GM23338 (cell line): ENCODE data around the gene LLGL1. TPM values are rescaled to one million over a fixed set of nuclear protein-coding genes. Genes with fewer than 3 reads are reported as not detected.
A peak's percentile ranks its signal among the peaks of the same experiment; 100 is the strongest.

Source experiments
- ATAC-seq: fragments of 200-7000 bp; cut with Tn5 transposase; 3 replicates; pipeline ENCODE4 v1.9.1; 2020
- DNase-seq: peaks from one replicate; pipeline ENCODE4 v3.0.0-alpha.2; 2015; ENCODE audit warnings: low spot score
- H2AFZ ChIP-seq: fragments of 200-600 bp; sonication (generic); 2 replicates; pipeline ENCODE4 v1.8.0; 2016; ENCODE audit warnings: antibody characterized with exemption, mild to moderate bottlenecking, moderate library complexity
- H3F3A ChIP-seq: fragments of 200-600 bp; sonication (generic); replicated peaks from 2 replicates; pipeline ENCODE4 v1.8.0; 2017; ENCODE audit warnings: antibody characterized with exemption, mixed run types, low read depth
- H3K27ac ChIP-seq: fragments of 200-600 bp; sonication (generic); 2 replicates; pipeline ENCODE4 v1.6.1; 2016; ENCODE audit warnings: low read depth
- H3K27me3 ChIP-seq: fragments of 200-600 bp; sonication (generic); 2 replicates; pipeline ENCODE4 v1.8.0; 2016; ENCODE audit warnings: mild to moderate bottlenecking, mixed run types, moderate library complexity; ENCODE audit not compliant: insufficient read depth
- H3K36me3 ChIP-seq: fragments of 200-600 bp; sonication (generic); 2 replicates; pipeline ENCODE4 v1.8.0; 2016; ENCODE audit warnings: mild to moderate bottlenecking; ENCODE audit not compliant: insufficient read depth
- H3K4me1 ChIP-seq: fragments of 200-600 bp; sonication (generic); 2 replicates; pipeline ENCODE4 v1.8.0; 2016; ENCODE audit warnings: mild to moderate bottlenecking, moderate library complexity; ENCODE audit not compliant: insufficient read depth
- H3K4me2 ChIP-seq: fragments of 200-600 bp; sonication (generic); 2 replicates; pipeline ENCODE4 v1.7.1; 2017; ENCODE audit warnings: mixed run types
- H3K4me3 ChIP-seq: fragments of 200-600 bp; sonication (generic); 2 replicates; pipeline ENCODE4 v1.6.1; 2016; ENCODE audit warnings: mixed run types
- H3K79me2 ChIP-seq: fragments of 200-600 bp; sonication (generic); replicated peaks from 2 replicates; pipeline ENCODE4 v1.8.0; 2017; ENCODE audit warnings: mild to moderate bottlenecking; ENCODE audit not compliant: insufficient read depth
- H3K9me2 ChIP-seq: fragments of 200-600 bp; sonication (generic); 2 replicates; pipeline ENCODE4 v1.8.0; 2017; ENCODE audit not compliant: insufficient read depth
- H4K20me1 ChIP-seq: fragments of 200-600 bp; sonication (generic); replicated peaks from 2 replicates; pipeline ENCODE4 v1.8.0; 2017; ENCODE audit warnings: mild to moderate bottlenecking; ENCODE audit not compliant: insufficient read depth
- H3K27ac Mint-ChIP-seq: 2 replicates; pipeline ENCODE4 v1.8.0; 2020; ENCODE audit warnings: inconsistent platforms, mild to moderate bottlenecking, moderate library complexity, mixed read lengths
- H3K27me3 Mint-ChIP-seq: 3 replicates; pipeline ENCODE4 v1.8.0; 2022; ENCODE audit warnings: low read depth, mild to moderate bottlenecking, moderate library complexity, mixed read lengths, inconsistent platforms; ENCODE audit not compliant: insufficient read depth, poor library complexity
- H3K36me3 Mint-ChIP-seq: 3 replicates; pipeline ENCODE4 v1.8.0; 2021; ENCODE audit warnings: low read depth, mild to moderate bottlenecking, inconsistent platforms, moderate library complexity, mixed read lengths
- H3K4me1 Mint-ChIP-seq: 3 replicates; pipeline ENCODE4 v1.8.0; 2020; ENCODE audit warnings: mild to moderate bottlenecking, inconsistent platforms, mixed read lengths
- H3K4me3 Mint-ChIP-seq: 3 replicates; pipeline ENCODE4 v1.8.0; 2021; ENCODE audit warnings: moderate library complexity, mild to moderate bottlenecking, inconsistent platforms, mixed read lengths
- H3K9me3 Mint-ChIP-seq: 3 replicates; pipeline ENCODE4 v1.8.0; 2020; ENCODE audit warnings: moderate library complexity, mild to moderate bottlenecking, inconsistent platforms, mixed read lengths
- CREB1 ChIP-seq: fragments of 250-450 bp; sonication (Bioruptor Pico); IDR thresholded peaks from 2 replicates; pipeline ENCODE4 v1.5.0; 2020; ENCODE audit warnings: low read depth, mild to moderate bottlenecking, moderate library complexity
- CTCF ChIP-seq, 2 experiments: fragments of 200-600 bp in 1 of 2; sonication (generic) in 1 of 2; conservative IDR thresholded peaks; 2 replicates each; pipeline versions ENCODE4 v1.5.1 to v1.6.1; 2016 to 2017; ENCODE audit warnings: antibody characterized with exemption in 2 of 2, low read depth in 2 of 2, mild to moderate bottlenecking in 2 of 2, moderate library complexity in 1 of 2
- ETS1 ChIP-seq: IDR thresholded peaks from 2 replicates; pipeline ENCODE4 v1.6.1; 2016; ENCODE audit warnings: antibody characterized with exemption
- EZH2phosphoT487 ChIP-seq: fragments of 200-600 bp; sonication (generic); IDR thresholded peaks from one replicate; pipeline ENCODE4 v1.8.1; 2018; ENCODE audit warnings: antibody characterized with exemption; ENCODE audit not compliant: unreplicated experiment
- NANOG ChIP-seq: IDR thresholded peaks from 2 replicates; pipeline ENCODE4 v1.6.1; 2016; ENCODE audit warnings: antibody characterized with exemption, borderline replicate concordance
- POLR2AphosphoS5 ChIP-seq: IDR thresholded peaks from 2 replicates; pipeline ENCODE4 v1.6.1; 2016; ENCODE audit warnings: antibody characterized with exemption, low read depth
- ZNF462 ChIP-seq: fragments of 250-450 bp; sonication (Bioruptor Pico); IDR thresholded peaks from 2 replicates; pipeline ENCODE4 v1.5.0; 2020; ENCODE audit warnings: mild to moderate bottlenecking, moderate library complexity
- long read RNA-seq: library from polyadenylated mRNA; unstranded; transcript quantifications from one replicate; pipeline ENCODE4 v2.0.0, GENCODE V29; 2020; ENCODE audit not compliant: unreplicated experiment
- polyA plus RNA-seq: library from polyadenylated mRNA; unstranded; fragments of >200 nt; fragmentation: Nextera tagmentation; extraction: Ambion mirVana; gene quantifications from 2 replicates; pipeline ENCODE4 v1.2.1, GENCODE V29; 2016
- total RNA-seq: library from RNA; depleted of rRNA; stranded (reverse); fragments of >200 nt; shearing (Covaris generic); gene quantifications from 2 replicates; pipeline ENCODE4 v1.2.3, GENCODE V29; 2014; rRNA removed

LLGL1 gene
- 118 and 129 TPM in 2 replicates for total RNA-seq
- 5.9 TPM in 2 replicates for polyA plus RNA-seq
- long read RNA-seq, result 0 reads

- DNase-seq (peak; percentile 98), ATAC-seq (peak; percentile 75)
- Mint-ChIP-seq H3K27ac (peak within 1 kb of the TSS; percentile 100), H3K9me3 (no peaks in the 10 kb centered on the region), H3K36me3 (no peaks in the 10 kb centered on the region; the same call in 2 of the 3 replicates), H3K4me1 (peaks cover 19% of the 10 kb centered on the region), H3K27me3 (peaks cover 15% of the 10 kb centered on the region), H3K4me3 (peak within 1 kb of the TSS; percentile 93)
- no peaks in the 10 kb centered on the region for H3K9me2 ChIP-seq
- peak within 1 kb of the TSS; percentile 67 for H2AFZ ChIP-seq
- peaks cover 16% of the 10 kb centered on the region for H3K4me1 ChIP-seq
- peaks cover 4% of the 10 kb centered on the region for H4K20me1 ChIP-seq
- H3F3A ChIP-seq, result 0 out of 2 replicates have a peak, but pooled peaks cover 3% of the 10 kb centered on the region
- peaks cover 41% of the 10 kb centered on the region for H3K79me2 ChIP-seq
- peak within 1 kb of the TSS; percentile 97 for H3K4me2 ChIP-seq
- H3K27me3 ChIP-seq, result no peaks in the 10 kb centered on the region
- peak; percentile 62 for TF ChIP-seq ETS1
- no peak for TF ChIP-seq NANOG
- TF ChIP-seq POLR2AphosphoS5, result peak; percentile 8; the same call in 1 of the 2 replicates
- peak within 1 kb of the TSS; percentile 96 for H3K4me3 ChIP-seq
- H3K36me3 ChIP-seq, result no peaks in the 10 kb centered on the region
- peak within 1 kb of the TSS; percentile 99 for H3K27ac ChIP-seq
Measured at GRCh38 chr17:18225121-18225641, at the start of gene LLGL1. Gene LLGL1 (plus strand): TSS chr17:18225635. CDS start chr17:18225683, 48 bp downstream.

- ATAC-seq, result no peak
Measured at GRCh38 chr17:18176176-18176575, 49.3 kb upstream of the LLGL1 start.

More at GRCh38 chr17:18176176-18176575, 49.3 kb upstream of the LLGL1 start:
- Histone ChIP-seq H3K27ac (no peak overlapping the region), H3K4me3 (no peak overlapping the region), H3K9me2 (no peaks in the 10 kb centered on the region), H3K36me3 (no peaks in the 10 kb centered on the region), H3K4me2 (no peak overlapping the region), H3K4me1 (no peaks in the 10 kb centered on the region), H3K79me2 (no peaks in the 10 kb centered on the region), H3K27me3 (no peaks in the 10 kb centered on the region), H2AFZ (no peak overlapping the region), H3F3A (no peaks in the 10 kb centered on the region), H4K20me1 (no peaks in the 10 kb centered on the region)
- peaks cover 7% of the 10 kb centered on the region; the same call in 2 of the 3 replicates for H3K4me1 Mint-ChIP-seq
- no peak overlapping the region for H3K4me3 Mint-ChIP-seq
- no peak overlapping the region for H3K27ac Mint-ChIP-seq
- no peaks in the 10 kb centered on the region for H3K36me3 Mint-ChIP-seq
- peaks cover 5% of the 10 kb centered on the region for H3K27me3 Mint-ChIP-seq
- TF ChIP-seq CTCF (conservative IDR thresholded peaks at IDR 0.05; ENCODE audit: low read depth in 2 of 2) (no peak), CREB1 (CRISPR knock-in tag) (no peak), EZH2phosphoT487 (no peak), ZNF462 (CRISPR knock-in tag) (no peak)
- no peak for DNase-seq
- no peaks in the 10 kb centered on the region; the same call in 2 of the 3 replicates for H3K9me3 Mint-ChIP-seq
